Measurements from ENCODE around the gene SPOUT1. TPM values are rescaled to one million over a fixed set of nuclear protein-coding genes. Genes with fewer than 3 reads are reported as not detected.

SPOUT1 gene
- total RNA-seq, 6 experiments from 2014 or later = 14.5 to 37.8 (median 24.5) TPM

DNA sequence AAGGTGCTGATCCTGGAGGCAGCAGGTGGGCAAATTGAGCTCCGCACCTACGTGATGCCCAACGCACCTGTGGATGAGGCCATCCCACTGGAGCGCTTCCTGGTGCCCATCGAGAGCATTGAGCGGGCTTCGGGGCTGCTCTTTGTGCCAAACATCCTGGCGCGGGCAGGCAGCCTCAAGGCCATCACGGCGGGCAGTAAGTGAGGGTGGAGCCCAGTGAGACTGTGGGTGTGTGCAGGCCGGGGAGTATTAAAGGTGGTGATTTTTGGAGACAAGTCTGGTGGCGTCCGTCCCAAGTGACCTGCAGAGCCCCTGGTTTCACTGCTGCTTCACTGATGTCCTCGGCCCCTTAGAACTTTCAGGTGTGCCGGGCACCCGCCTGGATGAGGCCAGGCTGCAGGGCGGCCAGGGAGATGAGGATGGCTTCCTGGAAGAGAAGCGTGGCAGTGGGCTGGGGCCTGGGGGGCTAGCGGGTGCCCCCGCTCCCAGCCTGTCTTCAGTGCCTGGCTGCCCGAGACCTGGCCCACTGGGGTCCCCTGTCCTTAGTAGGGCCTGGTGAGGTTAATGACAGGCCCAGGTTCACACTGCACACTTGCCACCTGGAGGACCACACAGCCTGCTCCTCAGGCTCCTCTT, 7.1 kb downstream of the SPOUT1 start:
- H3K4me3 ChIP-seq = no peak overlapping the region
- H3K27me3 ChIP-seq = no peaks in the 10 kb centered on the region
- 100% methylated on average over 4 of the region's 22 CpGs for WGBS (ENCODE audit: insufficient coverage, low coverage, low lambda C conversion rate, missing lambda C conversion rate)
- H3K4me1 ChIP-seq = peaks cover 0 to 30% (median 0%) of the 10 kb centered on the region in 4 donors
- ATAC-seq = no peak
- TF ChIP-seq, protein P1, sequence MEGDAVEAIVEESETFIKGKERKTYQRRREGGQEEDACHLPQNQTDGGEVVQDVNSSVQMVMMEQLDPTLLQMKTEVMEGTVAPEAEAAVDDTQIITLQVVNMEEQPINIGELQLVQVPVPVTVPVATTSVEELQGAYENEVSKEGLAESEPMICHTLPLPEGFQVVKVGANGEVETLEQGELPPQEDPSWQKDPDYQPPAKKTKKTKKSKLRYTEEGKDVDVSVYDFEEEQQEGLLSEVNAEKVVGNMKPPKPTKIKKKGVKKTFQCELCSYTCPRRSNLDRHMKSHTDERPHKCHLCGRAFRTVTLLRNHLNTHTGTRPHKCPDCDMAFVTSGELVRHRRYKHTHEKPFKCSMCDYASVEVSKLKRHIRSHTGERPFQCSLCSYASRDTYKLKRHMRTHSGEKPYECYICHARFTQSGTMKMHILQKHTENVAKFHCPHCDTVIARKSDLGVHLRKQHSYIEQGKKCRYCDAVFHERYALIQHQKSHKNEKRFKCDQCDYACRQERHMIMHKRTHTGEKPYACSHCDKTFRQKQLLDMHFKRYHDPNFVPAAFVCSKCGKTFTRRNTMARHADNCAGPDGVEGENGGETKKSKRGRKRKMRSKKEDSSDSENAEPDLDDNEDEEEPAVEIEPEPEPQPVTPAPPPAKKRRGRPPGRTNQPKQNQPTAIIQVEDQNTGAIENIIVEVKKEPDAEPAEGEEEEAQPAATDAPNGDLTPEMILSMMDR (IDR thresholded peaks at IDR 0.05) = no peak
- no peak for TF ChIP-seq POLR2A (IDR thresholded peaks at IDR 0.05)
- DNase-seq = no peak
- intact Hi-C loops (cut with DNase I) = no loop called here
- no peaks in the 10 kb centered on the region for H3K9me3 ChIP-seq
- no peak overlapping the region for H3K27ac ChIP-seq
- H3K36me3 ChIP-seq = peaks cover 0 to 39% (median 4%) of the 10 kb centered on the region in 4 donors

- no peak overlapping the region for H3K4me3 ChIP-seq
- DNase-seq (no peak), ATAC-seq (no peak)
- intact Hi-C loops (cut with DNase I) = no loop called here
- no peak overlapping the region for H3K27ac ChIP-seq
- no peaks in the 10 kb centered on the region for H3K27me3 ChIP-seq
- H3K9me3 ChIP-seq = no peaks in the 10 kb centered on the region
- H3K36me3 ChIP-seq = peaks cover 0 to 34% (median 4%) of the 10 kb centered on the region in 4 donors
- TF ChIP-seq, protein P1 (IDR thresholded peaks at IDR 0.05) = no peak
- TF ChIP-seq POLR2A (IDR thresholded peaks at IDR 0.05) = no peak
- 88% methylated on average over 3 of the region's 16 CpGs for WGBS (ENCODE audit: insufficient coverage, low coverage, low lambda C conversion rate, missing lambda C conversion rate)
- H3K4me1 ChIP-seq = peaks cover 0 to 30% (median 0%) of the 10 kb centered on the region in 4 donors
Measured at GRCh38 chr9:128821584-128822406, 7.8 kb downstream of the SPOUT1 start.

- Histone ChIP-seq H3K9me3 (no peaks in the 10 kb centered on the region), H3K4me3 (no peak overlapping the region), H3K4me1 (peaks cover 0 to 30% (median 0%) of the 10 kb centered on the region in 4 donors), H3K27me3 (no peaks in the 10 kb centered on the region), H3K36me3 (peaks cover 0 to 25% (median 3%) of the 10 kb centered on the region in 4 donors), H3K27ac (no peak overlapping the region)
- intact Hi-C loops (cut with DNase I) = no loop called here
- DNase-seq (no peak), ATAC-seq (no peak)
- TF ChIP-seq, protein P1 (IDR thresholded peaks at IDR 0.05) = no peak
- TF ChIP-seq POLR2A (IDR thresholded peaks at IDR 0.05) = no peak
- WGBS (ENCODE audit: insufficient coverage, low coverage, low lambda C conversion rate, missing lambda C conversion rate) = 90% methylated on average over 16 of the region's 24 CpGs
Measured at GRCh38 chr9:128820665-128821583, 8.7 kb downstream of the SPOUT1 start.

All from right lobe of liver (tissue), 6 donors.